Mesothelial cell of epicardium (in vitro differentiated cells): Measurements from ENCODE around the gene DEUP1. TPM values are rescaled to one million over a fixed set of nuclear protein-coding genes. Genes with fewer than 3 reads are reported as not detected.

Experiments
- DNase-seq, 2 experiments: peaks; one replicate each; pipeline ENCODE4 v3.0.0; 2021; ENCODE audit warnings: low spot score in 2 of 2; ENCODE audit not compliant: unreplicated experiment in 2 of 2
- H3K27ac Mint-ChIP-seq: 2 replicates; pipeline ENCODE4 v1.8.0; 2021; ENCODE audit warnings: mixed read lengths
- H3K27me3 Mint-ChIP-seq: 2 replicates; pipeline ENCODE4 v1.8.0; 2021; ENCODE audit warnings: low read depth, mixed read lengths
- H3K36me3 Mint-ChIP-seq: 2 replicates; pipeline ENCODE4 v1.8.0; 2021; ENCODE audit warnings: mixed read lengths
- H3K4me1 Mint-ChIP-seq: 2 replicates; pipeline ENCODE4 v1.8.0; 2021; ENCODE audit warnings: mixed read lengths
- H3K4me3 Mint-ChIP-seq: 2 replicates; pipeline ENCODE4 v1.8.0; 2021; ENCODE audit warnings: mild to moderate bottlenecking, moderate library complexity, mixed read lengths
- H3K9me3 Mint-ChIP-seq: 2 replicates; pipeline ENCODE4 v1.8.0; 2021; ENCODE audit warnings: mixed read lengths
- total RNA-seq: library from RNA; stranded (reverse); gene quantifications from 3 replicates; pipeline ENCODE4 v1.2.1, GENCODE V29; 2021
- TF ChIP-seq, protein P1 (sequence below): fragments of 200-600 bp; sonication (generic); IDR thresholded peaks from one replicate; pipeline ENCODE4 v1.5.0; 2021; ENCODE audit warnings: antibody characterized with exemption; ENCODE audit not compliant: unreplicated experiment

The DEUP1 gene
- total RNA-seq, 1 donor from 2014 or later, result 1.2 TPM

DNA sequence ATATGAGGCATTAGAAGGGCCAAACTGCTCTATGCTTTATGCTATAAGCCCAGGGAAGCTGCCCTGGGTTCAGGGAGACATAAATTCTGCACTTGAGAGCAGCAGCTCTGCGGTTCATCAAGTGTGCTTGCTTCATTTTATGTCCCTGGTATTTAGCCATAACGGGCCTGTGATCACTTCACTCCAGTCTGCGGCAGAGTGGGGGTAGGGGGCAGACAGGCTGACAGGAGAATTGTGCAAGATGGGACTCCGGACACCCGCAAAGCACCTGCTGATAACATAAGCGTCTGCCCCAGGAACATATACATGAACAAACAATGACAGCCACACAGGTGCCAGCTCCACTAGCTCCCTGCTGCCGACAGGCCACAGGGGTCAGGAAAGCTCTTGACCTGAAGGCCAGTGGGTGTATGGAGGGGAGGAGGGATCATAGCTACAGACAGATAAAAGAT is 156.5 kb downstream of the DEUP1 start:
- H3K4me1 Mint-ChIP-seq, result peaks cover 12% of the 10 kb centered on the region
- no peaks in the 10 kb centered on the region for H3K36me3 Mint-ChIP-seq
- no peaks in the 10 kb centered on the region for H3K9me3 Mint-ChIP-seq
- TF ChIP-seq, protein P1, sequence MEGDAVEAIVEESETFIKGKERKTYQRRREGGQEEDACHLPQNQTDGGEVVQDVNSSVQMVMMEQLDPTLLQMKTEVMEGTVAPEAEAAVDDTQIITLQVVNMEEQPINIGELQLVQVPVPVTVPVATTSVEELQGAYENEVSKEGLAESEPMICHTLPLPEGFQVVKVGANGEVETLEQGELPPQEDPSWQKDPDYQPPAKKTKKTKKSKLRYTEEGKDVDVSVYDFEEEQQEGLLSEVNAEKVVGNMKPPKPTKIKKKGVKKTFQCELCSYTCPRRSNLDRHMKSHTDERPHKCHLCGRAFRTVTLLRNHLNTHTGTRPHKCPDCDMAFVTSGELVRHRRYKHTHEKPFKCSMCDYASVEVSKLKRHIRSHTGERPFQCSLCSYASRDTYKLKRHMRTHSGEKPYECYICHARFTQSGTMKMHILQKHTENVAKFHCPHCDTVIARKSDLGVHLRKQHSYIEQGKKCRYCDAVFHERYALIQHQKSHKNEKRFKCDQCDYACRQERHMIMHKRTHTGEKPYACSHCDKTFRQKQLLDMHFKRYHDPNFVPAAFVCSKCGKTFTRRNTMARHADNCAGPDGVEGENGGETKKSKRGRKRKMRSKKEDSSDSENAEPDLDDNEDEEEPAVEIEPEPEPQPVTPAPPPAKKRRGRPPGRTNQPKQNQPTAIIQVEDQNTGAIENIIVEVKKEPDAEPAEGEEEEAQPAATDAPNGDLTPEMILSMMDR, result no peak
- no peak overlapping the region for H3K4me3 Mint-ChIP-seq
- no peak overlapping the region for H3K27ac Mint-ChIP-seq
- DNase-seq, result no peak
- no peaks in the 10 kb centered on the region for H3K27me3 Mint-ChIP-seq

Other genes starting within 250 kb of the DEUP1 start
- 23.6 to 25.3 TPM (median 24.7 TPM) in 3 replicates for gene SLC36A4, start 132.8 kb upstream of the DEUP1 start, total RNA-seq
- 6.8 to 8.4 TPM (median 6.8 TPM) in 3 replicates for gene SMCO4, start 212.6 kb downstream of the DEUP1 start, total RNA-seq